Neutrophil (primary cell): ENCODE results near the gene FEM1C.

Experiments used
- H3K27ac ChIP-seq: fragments of 200-600 bp; sonication (generic); 2 replicates; pipeline ENCODE4 v1.5.1; 2016; ENCODE audit warnings: mild to moderate bottlenecking, moderate library complexity
- H3K27me3 ChIP-seq: fragments of 200-600 bp; sonication (generic); 2 replicates; pipeline ENCODE4 v1.6.0; 2016; ENCODE audit warnings: mild to moderate bottlenecking
- H3K36me3 ChIP-seq: fragments of 200-600 bp; sonication (generic); 2 replicates; pipeline ENCODE4 v1.5.1; 2017
- H3K4me1 ChIP-seq, 2 experiments: fragments of 200-600 bp in 1 of 2; sonication (generic) in 1 of 2; 1 replicate in 1 of 2; 2 replicates in 1 of 2; pipeline versions ENCODE4 v1.5.1 to v1.6.1; 2013 to 2016; ENCODE audit warnings: low read depth in 1 of 2, low read length in 1 of 2, mild to moderate bottlenecking in 1 of 2, moderate library complexity in 1 of 2; ENCODE audit not compliant: control insufficient read depth in 1 of 2, insufficient read depth in 1 of 2
- H3K4me3 ChIP-seq, 2 experiments: fragments of 200-600 bp in 1 of 2; sonication (generic) in 1 of 2; 1 replicate in 1 of 2; 2 replicates in 1 of 2; pipeline ENCODE4 v1.5.1; 2013 to 2016; ENCODE audit warnings: low read depth in 1 of 2, low read length in 1 of 2, mild to moderate bottlenecking in 1 of 2, moderate library complexity in 1 of 2
- H3K9me3 ChIP-seq: fragments of 200-600 bp; sonication (generic); 2 replicates; pipeline ENCODE4 v1.5.1; 2016
- TF ChIP-seq, protein P1 (sequence below): fragments of 200-600 bp; sonication (generic); IDR thresholded peaks from 2 replicates; pipeline ENCODE4 v1.5.1; 2016; ENCODE audit warnings: antibody characterized with exemption

FEM1C gene

DNA sequence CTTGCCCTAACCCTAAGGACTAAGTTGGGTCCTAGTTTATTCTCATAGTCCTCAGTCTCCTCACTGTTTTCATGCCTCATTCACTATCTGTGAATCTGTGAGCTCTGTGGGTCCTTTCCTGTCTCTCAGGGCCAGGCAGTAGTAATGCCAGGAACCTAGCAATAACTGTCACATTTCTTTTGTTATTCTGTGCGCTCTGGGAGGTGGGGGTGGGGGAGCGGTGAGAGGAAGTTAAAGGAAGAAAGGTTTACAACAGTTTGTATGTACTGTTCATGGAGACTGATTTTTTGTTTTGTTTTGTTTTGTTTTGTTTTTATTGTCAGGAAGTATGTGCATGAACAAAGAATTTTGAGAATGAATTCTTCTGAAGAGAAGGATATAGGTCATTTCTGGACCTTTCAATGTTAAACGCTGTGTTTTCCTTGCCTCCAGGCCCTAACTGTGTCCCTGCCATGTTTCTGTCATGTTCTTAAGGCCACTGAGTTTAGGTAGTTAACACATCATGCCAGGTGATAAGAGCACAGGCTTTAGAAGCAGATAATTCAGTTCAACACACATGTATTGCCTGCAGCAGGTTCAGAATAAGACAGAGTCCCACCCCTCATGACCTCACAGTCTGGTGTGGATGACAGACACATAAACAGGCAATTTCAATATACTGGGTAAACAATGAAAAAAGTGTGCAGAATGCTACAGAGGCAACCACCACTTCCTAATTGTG is 13.3 kb upstream of the FEM1C start:
- no peaks in the 10 kb centered on the region for H3K4me1 ChIP-seq
- no peaks in the 10 kb centered on the region for H3K27me3 ChIP-seq
- no peaks in the 10 kb centered on the region for H3K36me3 ChIP-seq
- no peak overlapping the region for H3K27ac ChIP-seq
- H3K9me3 ChIP-seq: no peaks in the 10 kb centered on the region
- TF ChIP-seq, protein P1, sequence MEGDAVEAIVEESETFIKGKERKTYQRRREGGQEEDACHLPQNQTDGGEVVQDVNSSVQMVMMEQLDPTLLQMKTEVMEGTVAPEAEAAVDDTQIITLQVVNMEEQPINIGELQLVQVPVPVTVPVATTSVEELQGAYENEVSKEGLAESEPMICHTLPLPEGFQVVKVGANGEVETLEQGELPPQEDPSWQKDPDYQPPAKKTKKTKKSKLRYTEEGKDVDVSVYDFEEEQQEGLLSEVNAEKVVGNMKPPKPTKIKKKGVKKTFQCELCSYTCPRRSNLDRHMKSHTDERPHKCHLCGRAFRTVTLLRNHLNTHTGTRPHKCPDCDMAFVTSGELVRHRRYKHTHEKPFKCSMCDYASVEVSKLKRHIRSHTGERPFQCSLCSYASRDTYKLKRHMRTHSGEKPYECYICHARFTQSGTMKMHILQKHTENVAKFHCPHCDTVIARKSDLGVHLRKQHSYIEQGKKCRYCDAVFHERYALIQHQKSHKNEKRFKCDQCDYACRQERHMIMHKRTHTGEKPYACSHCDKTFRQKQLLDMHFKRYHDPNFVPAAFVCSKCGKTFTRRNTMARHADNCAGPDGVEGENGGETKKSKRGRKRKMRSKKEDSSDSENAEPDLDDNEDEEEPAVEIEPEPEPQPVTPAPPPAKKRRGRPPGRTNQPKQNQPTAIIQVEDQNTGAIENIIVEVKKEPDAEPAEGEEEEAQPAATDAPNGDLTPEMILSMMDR: no peak
- H3K4me3 ChIP-seq: no peak overlapping the region

DNA sequence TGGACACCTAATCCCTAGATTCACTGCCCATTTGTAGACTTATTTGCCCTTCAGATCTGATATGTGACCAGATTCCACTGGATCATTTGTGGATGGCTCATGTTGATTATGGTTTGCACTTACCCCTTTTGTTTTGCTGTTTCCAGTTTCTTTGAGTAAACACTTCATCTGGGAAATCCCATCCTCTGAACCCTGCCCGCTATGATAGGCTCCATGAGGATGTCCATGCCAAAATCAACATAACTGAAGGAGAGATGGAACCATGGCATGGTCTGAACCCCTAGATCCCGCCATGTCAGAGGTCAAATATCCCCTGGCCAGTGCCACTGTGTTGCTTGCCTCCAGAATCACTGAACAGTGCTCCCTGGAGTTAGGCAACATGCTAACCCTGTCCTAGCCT is 11.7 kb upstream of the FEM1C start:
- TF ChIP-seq, protein P1: no peak
- no peak overlapping the region for H3K4me3 ChIP-seq
- no peaks in the 10 kb centered on the region for H3K27me3 ChIP-seq

DNA sequence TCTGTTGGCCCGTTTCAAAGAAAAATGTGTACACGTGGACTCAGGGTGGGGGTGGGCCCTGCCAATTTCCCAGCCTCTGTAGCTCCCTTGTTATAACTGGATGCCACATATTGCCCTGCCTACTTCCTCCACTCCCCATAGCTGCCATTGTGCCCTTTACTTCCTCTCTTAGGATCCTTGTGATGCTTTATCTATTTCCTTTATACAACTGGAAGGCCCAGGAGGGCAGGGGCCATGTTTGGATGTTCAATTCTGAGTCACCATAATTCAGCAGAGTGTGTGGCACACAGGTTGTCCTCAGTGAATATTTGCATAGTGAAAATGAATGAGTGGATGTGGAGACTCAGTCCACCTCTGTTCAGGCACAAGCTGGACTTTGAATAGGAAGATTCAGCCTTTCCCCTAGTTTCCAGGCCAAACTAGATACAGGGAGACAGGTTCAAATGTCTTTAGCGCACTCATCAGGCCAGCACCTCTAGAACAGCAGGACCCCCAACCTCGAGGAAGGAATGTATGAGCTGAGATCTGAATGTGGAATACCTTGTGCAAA is 10.6 kb upstream of the FEM1C start:
- TF ChIP-seq, protein P1: no peak

More for the DNA sequence above, 11.7 kb upstream of the FEM1C start:
- Histone ChIP-seq H3K9me3 (no peaks in the 10 kb centered on the region), H3K27ac (no peak overlapping the region), H3K36me3 (no peaks in the 10 kb centered on the region), H3K4me1 (no peaks in the 10 kb centered on the region)

DNA sequence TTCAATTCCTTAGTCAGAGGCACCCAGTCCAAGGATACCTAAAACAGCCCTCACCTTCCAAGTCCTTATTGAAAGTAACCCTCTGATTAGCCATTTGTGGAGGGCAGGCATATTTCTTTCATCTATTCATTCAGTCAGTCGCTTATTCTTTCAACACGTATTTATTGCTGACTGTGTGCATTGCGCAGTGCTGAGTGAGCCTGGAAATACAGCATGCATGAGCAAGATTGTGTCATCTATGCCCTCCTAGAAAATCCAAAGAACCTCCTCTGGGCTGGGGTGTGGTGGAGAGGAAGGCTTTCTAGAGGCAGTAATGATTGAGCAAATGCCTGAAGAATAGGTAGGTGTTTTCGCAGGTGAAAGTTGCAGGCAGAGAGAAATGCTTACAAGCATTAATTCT is 8.5 kb upstream of the FEM1C start:
- TF ChIP-seq, protein P1: no peak
- Histone ChIP-seq H3K4me3 (no peak overlapping the region), H3K9me3 (no peaks in the 10 kb centered on the region), H3K27me3 (no peaks in the 10 kb centered on the region), H3K4me1 (no peaks in the 10 kb centered on the region), H3K36me3 (no peaks in the 10 kb centered on the region), H3K27ac (no peak overlapping the region)

More for the DNA sequence above, 10.6 kb upstream of the FEM1C start:
- H3K9me3 ChIP-seq: no peaks in the 10 kb centered on the region
- H3K27ac ChIP-seq: no peak overlapping the region
- no peaks in the 10 kb centered on the region for H3K4me1 ChIP-seq
- no peaks in the 10 kb centered on the region for H3K36me3 ChIP-seq
- H3K4me3 ChIP-seq: no peak overlapping the region
- no peaks in the 10 kb centered on the region for H3K27me3 ChIP-seq

DNA sequence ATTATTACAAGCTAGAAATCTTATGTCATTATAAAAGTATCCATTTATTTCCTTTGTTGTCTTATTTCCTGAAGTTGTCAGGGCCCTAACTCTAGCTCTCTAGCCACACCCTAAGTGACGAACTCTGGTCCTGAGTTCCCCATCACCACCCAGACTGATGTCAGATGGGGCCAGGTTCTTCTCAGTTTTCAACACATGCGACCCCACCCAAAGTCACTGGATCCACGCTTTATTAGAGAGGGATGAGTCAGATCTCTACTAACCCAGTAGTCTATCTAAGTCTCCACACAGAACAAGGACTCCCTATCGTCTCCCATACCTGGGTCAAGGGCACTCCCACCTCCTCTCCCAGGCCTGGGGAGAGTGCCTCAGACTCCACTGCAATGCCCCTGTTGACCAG is 6.8 kb upstream of the FEM1C start:
- Histone ChIP-seq H3K27ac (no peak overlapping the region), H3K9me3 (no peaks in the 10 kb centered on the region), H3K4me3 (no peak overlapping the region), H3K27me3 (no peaks in the 10 kb centered on the region), H3K4me1 (no peaks in the 10 kb centered on the region), H3K36me3 (no peaks in the 10 kb centered on the region)
- TF ChIP-seq, protein P1: no peak
